ENCODE measurements around the gene LCE2C. TPM values are rescaled to one million over a fixed set of nuclear protein-coding genes. Genes with fewer than 3 reads are reported as not detected.
"Not testable (repeated sequence)": the region's sequence is repeated elsewhere in the genome, so short reads cannot be mapped to it uniquely, and the experiment has no call there.

LCE2C gene
- total RNA-seq, 2 experiments from 2014 or later = not detected

- H3K9me3 Mint-ChIP-seq = no peaks in the 10 kb centered on the region
These were observed 7.4 kb upstream of the LCE2C start for GRCh38 chr1:152667648-152668047.

GRCh38 chr1:152673016-152673415 lies 2.1 kb upstream of the LCE2C start:
- H3K4me1 Mint-ChIP-seq (ENCODE audit: low read depth) = no peaks in the 10 kb centered on the region
- no peak overlapping the region for H3K4me3 Mint-ChIP-seq
- no peaks in the 10 kb centered on the region for H3K9me3 Mint-ChIP-seq
- intact Hi-C loops (cut with micrococcal nuclease) = no loop called here
- peaks cover 7% of the 10 kb centered on the region for H3K27me3 Mint-ChIP-seq (ENCODE audit: low read depth)
- CTCF ChIA-PET = no interaction called here
- no peak overlapping the region for H3K27ac Mint-ChIP-seq
- H3K36me3 Mint-ChIP-seq (ENCODE audit: low read depth) = no peaks in the 10 kb centered on the region
- no peak for DNase-seq

More at GRCh38 chr1:152667648-152668047, 7.4 kb upstream of the LCE2C start:
- Mint-ChIP-seq H3K4me1 (ENCODE audit: low read depth) (no peaks in the 10 kb centered on the region), H3K36me3 (ENCODE audit: low read depth) (no peaks in the 10 kb centered on the region), H3K4me3 (no peak overlapping the region), H3K27ac (no peak overlapping the region), H3K27me3 (ENCODE audit: low read depth) (peaks cover 9% of the 10 kb centered on the region)
- DNase-seq = no peak
- intact Hi-C loops (cut with micrococcal nuclease) = no loop called here
- CTCF ChIA-PET = no interaction called here

- H3K36me3 Mint-ChIP-seq (ENCODE audit: low read depth) = no peaks in the 10 kb centered on the region
- peaks cover 26% of the 10 kb centered on the region for H3K27me3 Mint-ChIP-seq (ENCODE audit: low read depth)
- DNase-seq = no peak
- no peak overlapping the region for H3K4me3 Mint-ChIP-seq
- H3K9me3 Mint-ChIP-seq = no peaks in the 10 kb centered on the region
- no peak overlapping the region for H3K27ac Mint-ChIP-seq
- H3K4me1 Mint-ChIP-seq (ENCODE audit: low read depth) = no peaks in the 10 kb centered on the region
- CTCF ChIA-PET = no interaction called here
- intact Hi-C loops (cut with micrococcal nuclease) = no loop called here
These were observed 4.4 kb downstream of the LCE2C start for GRCh38 chr1:152679459-152679858.

GRCh38 chr1:152681616-152682015 lies 6.5 kb downstream of the LCE2C start:
- CTCF ChIA-PET = no interaction called here
- Mint-ChIP-seq H3K9me3 (no peaks in the 10 kb centered on the region), H3K36me3 (ENCODE audit: low read depth) (no peaks in the 10 kb centered on the region), H3K4me1 (ENCODE audit: low read depth) (no peaks in the 10 kb centered on the region), H3K27ac (no peak overlapping the region), H3K4me3 (no peak overlapping the region), H3K27me3 (ENCODE audit: low read depth) (peaks cover 19% of the 10 kb centered on the region)
- intact Hi-C loops (cut with micrococcal nuclease) = no loop called here
- DNase-seq = no peak

- intact Hi-C loops (cut with micrococcal nuclease) = no loop called here
- no peak overlapping the region for H3K4me3 Mint-ChIP-seq
- H3K9me3 Mint-ChIP-seq = no peaks in the 10 kb centered on the region
- no peaks in the 10 kb centered on the region for H3K4me1 Mint-ChIP-seq (ENCODE audit: low read depth)
- H3K27me3 Mint-ChIP-seq (ENCODE audit: low read depth) = peaks cover 22% of the 10 kb centered on the region
- no peak overlapping the region for H3K27ac Mint-ChIP-seq
- DNase-seq = no peak
- CTCF ChIA-PET = no interaction called here
- H3K36me3 Mint-ChIP-seq (ENCODE audit: low read depth) = no peaks in the 10 kb centered on the region
These were observed 8.8 kb downstream of the LCE2C start for GRCh38 chr1:152683846-152684245.

GRCh38 chr1:152685823-152686222 lies 10.7 kb downstream of the LCE2C start, which contains the start of gene LCE2B:
Gene LCE2B, plus strand, starts transcription at chr1:152686123. Its CDS starts 721 bp downstream, at chr1:152686844.
- H3K4me3 Mint-ChIP-seq; DNase-seq; H3K4me1 Mint-ChIP-seq (ENCODE audit: low read depth); H3K9me3 Mint-ChIP-seq; H3K36me3 Mint-ChIP-seq (ENCODE audit: low read depth); intact Hi-C loops (cut with micrococcal nuclease); H3K27ac Mint-ChIP-seq: not testable (repeated sequence)
- CTCF ChIA-PET = interaction anchor here (0.7 kb wide), 1 partner anchor 189 kb away, joined by 3 read pairs; no protein-coding TSS in a partner anchor
- H3K27me3 Mint-ChIP-seq (ENCODE audit: low read depth) = peaks cover 30% of the 10 kb centered on the region

GRCh38 chr1:152697701-152698600 lies 22.9 kb downstream of the LCE2C start, which contains the start of gene LCE2A:
Gene LCE2A, plus strand, starts transcription at chr1:152698345. Its CDS starts 557 bp downstream, at chr1:152698902.
- CTCF ChIA-PET = interaction anchor here (1.4 kb wide), 1 partner anchor 44 kb away, joined by 6 read pairs; no protein-coding TSS in a partner anchor
- DNase-seq = no peak
- Mint-ChIP-seq H3K9me3 (peaks cover 1% of the 10 kb centered on the region), H3K36me3 (ENCODE audit: low read depth) (no peaks in the 10 kb centered on the region), H3K27ac (no peak within 1 kb of the TSS), H3K4me3 (no peak within 1 kb of the TSS), H3K27me3 (ENCODE audit: low read depth) (peaks cover 6% of the 10 kb centered on the region), H3K4me1 (ENCODE audit: low read depth) (no peaks in the 10 kb centered on the region)
- intact Hi-C loops (cut with micrococcal nuclease) = no loop called here

- H3K27ac Mint-ChIP-seq = no peak overlapping the region
- no peak overlapping the region for H3K4me3 Mint-ChIP-seq
- no peaks in the 10 kb centered on the region for H3K4me1 Mint-ChIP-seq (ENCODE audit: low read depth)
- no peak for DNase-seq
- peaks cover 11% of the 10 kb centered on the region for H3K27me3 Mint-ChIP-seq (ENCODE audit: low read depth)
- no peaks in the 10 kb centered on the region for H3K36me3 Mint-ChIP-seq (ENCODE audit: low read depth)
- H3K9me3 Mint-ChIP-seq = peaks cover 4% of the 10 kb centered on the region
- CTCF ChIA-PET = no interaction called here
- intact Hi-C loops (cut with micrococcal nuclease) = no loop called here
These were observed 24.7 kb downstream of the LCE2C start for GRCh38 chr1:152699746-152700145.

- no peaks in the 10 kb centered on the region for H3K4me1 Mint-ChIP-seq (ENCODE audit: low read depth)
- H3K27ac Mint-ChIP-seq = no peak within 1 kb of the TSS
- DNase-seq = no peak
- peaks cover 21% of the 10 kb centered on the region for H3K27me3 Mint-ChIP-seq (ENCODE audit: low read depth)
- no peaks in the 10 kb centered on the region for H3K36me3 Mint-ChIP-seq (ENCODE audit: low read depth)
- CTCF ChIA-PET = no interaction called here
- H3K4me3 Mint-ChIP-seq = no peak within 1 kb of the TSS
- intact Hi-C loops (cut with micrococcal nuclease) = no loop called here
- peaks cover 7% of the 10 kb centered on the region for H3K9me3 Mint-ChIP-seq
These were observed 32.8 kb downstream of the LCE2C start, which contains the start of gene LCE4A for GRCh38 chr1:152707860-152708259. Gene LCE4A, plus strand, starts transcription at chr1:152708160. Its CDS starts 916 bp downstream, at chr1:152709076.

GRCh38 chr1:152718238-152718637 lies 43.2 kb downstream of the LCE2C start:
- intact Hi-C loops (cut with micrococcal nuclease) = no loop called here
- Mint-ChIP-seq H3K27me3 (ENCODE audit: low read depth) (peaks cover 11% of the 10 kb centered on the region), H3K4me1 (ENCODE audit: low read depth) (no peaks in the 10 kb centered on the region), H3K27ac (no peak overlapping the region), H3K9me3 (no peaks in the 10 kb centered on the region), H3K36me3 (ENCODE audit: low read depth) (no peaks in the 10 kb centered on the region), H3K4me3 (no peak overlapping the region)
- CTCF ChIA-PET = no interaction called here
- DNase-seq = no peak

- Mint-ChIP-seq H3K4me1 (ENCODE audit: low read depth) (no peaks in the 10 kb centered on the region), H3K36me3 (ENCODE audit: low read depth) (no peaks in the 10 kb centered on the region), H3K27ac (no peak overlapping the region), H3K9me3 (no peaks in the 10 kb centered on the region), H3K4me3 (no peak overlapping the region), H3K27me3 (ENCODE audit: low read depth) (peaks cover 7% of the 10 kb centered on the region)
- CTCF ChIA-PET = no interaction called here
- no peak for DNase-seq
- intact Hi-C loops (cut with micrococcal nuclease) = no loop called here
These were observed 50.2 kb downstream of the LCE2C start for GRCh38 chr1:152725261-152725660.

Data from activated naive CD4-positive, alpha-beta T cell treated with anti-CD3 and anti-CD28 coated beads for 36 hours (primary cell).